ENCODE results near the gene CLK2.

CLK2 gene

GRCh38 chr1:155320252-155320651 lies 46.9 kb upstream of the CLK2 start:
- Histone ChIP-seq H3K27ac (peak overlapping the region; percentile 1), H3K4me1 (ENCODE audit: control insufficient read depth in 1 of 2, insufficient read depth in 1 of 2, low read depth in 1 of 2, low read length in 1 of 2) (peaks cover 47 to 58% of the 10 kb centered on the region in 2 experiments), H3K9me3 (no peaks in the 10 kb centered on the region), H3K27me3 (no peaks in the 10 kb centered on the region), H3K36me3 (peaks cover 16% of the 10 kb centered on the region), H3K4me3 (ENCODE audit: low read depth in 1 of 2, low read length in 1 of 2) (peak overlapping the region; percentile 62 to 65)
- TF ChIP-seq, protein P1, sequence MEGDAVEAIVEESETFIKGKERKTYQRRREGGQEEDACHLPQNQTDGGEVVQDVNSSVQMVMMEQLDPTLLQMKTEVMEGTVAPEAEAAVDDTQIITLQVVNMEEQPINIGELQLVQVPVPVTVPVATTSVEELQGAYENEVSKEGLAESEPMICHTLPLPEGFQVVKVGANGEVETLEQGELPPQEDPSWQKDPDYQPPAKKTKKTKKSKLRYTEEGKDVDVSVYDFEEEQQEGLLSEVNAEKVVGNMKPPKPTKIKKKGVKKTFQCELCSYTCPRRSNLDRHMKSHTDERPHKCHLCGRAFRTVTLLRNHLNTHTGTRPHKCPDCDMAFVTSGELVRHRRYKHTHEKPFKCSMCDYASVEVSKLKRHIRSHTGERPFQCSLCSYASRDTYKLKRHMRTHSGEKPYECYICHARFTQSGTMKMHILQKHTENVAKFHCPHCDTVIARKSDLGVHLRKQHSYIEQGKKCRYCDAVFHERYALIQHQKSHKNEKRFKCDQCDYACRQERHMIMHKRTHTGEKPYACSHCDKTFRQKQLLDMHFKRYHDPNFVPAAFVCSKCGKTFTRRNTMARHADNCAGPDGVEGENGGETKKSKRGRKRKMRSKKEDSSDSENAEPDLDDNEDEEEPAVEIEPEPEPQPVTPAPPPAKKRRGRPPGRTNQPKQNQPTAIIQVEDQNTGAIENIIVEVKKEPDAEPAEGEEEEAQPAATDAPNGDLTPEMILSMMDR (IDR thresholded peaks at IDR 0.05): no peak

- H3K27ac ChIP-seq: peak overlapping the region; percentile 27
- no peak overlapping the region for H3K4me3 ChIP-seq (ENCODE audit: low read depth in 1 of 2, low read length in 1 of 2)
- peaks cover 21% of the 10 kb centered on the region for H3K36me3 ChIP-seq
- no peaks in the 10 kb centered on the region for H3K27me3 ChIP-seq
- H3K9me3 ChIP-seq: no peaks in the 10 kb centered on the region
- peaks cover 43 to 53% of the 10 kb centered on the region in 2 experiments for H3K4me1 ChIP-seq (ENCODE audit: control insufficient read depth in 1 of 2, insufficient read depth in 1 of 2, low read depth in 1 of 2, low read length in 1 of 2)
- TF ChIP-seq, protein P1 (IDR thresholded peaks at IDR 0.05): no peak
Observed at GRCh38 chr1:155319536-155319935, 46.2 kb upstream of the CLK2 start.

- Histone ChIP-seq H3K9me3 (no peaks in the 10 kb centered on the region), H3K4me1 (ENCODE audit: control insufficient read depth in 1 of 2, insufficient read depth in 1 of 2, low read depth in 1 of 2, low read length in 1 of 2) (peaks cover 35 to 41% of the 10 kb centered on the region in 2 experiments), H3K27me3 (no peaks in the 10 kb centered on the region), H3K36me3 (peaks cover 30% of the 10 kb centered on the region), H3K4me3 (ENCODE audit: low read depth in 1 of 2, low read length in 1 of 2) (no peak overlapping the region), H3K27ac (no peak overlapping the region)
- TF ChIP-seq, protein P1 (IDR thresholded peaks at IDR 0.05): no peak
Observed at GRCh38 chr1:155318082-155318481, 44.8 kb upstream of the CLK2 start.

DNA sequence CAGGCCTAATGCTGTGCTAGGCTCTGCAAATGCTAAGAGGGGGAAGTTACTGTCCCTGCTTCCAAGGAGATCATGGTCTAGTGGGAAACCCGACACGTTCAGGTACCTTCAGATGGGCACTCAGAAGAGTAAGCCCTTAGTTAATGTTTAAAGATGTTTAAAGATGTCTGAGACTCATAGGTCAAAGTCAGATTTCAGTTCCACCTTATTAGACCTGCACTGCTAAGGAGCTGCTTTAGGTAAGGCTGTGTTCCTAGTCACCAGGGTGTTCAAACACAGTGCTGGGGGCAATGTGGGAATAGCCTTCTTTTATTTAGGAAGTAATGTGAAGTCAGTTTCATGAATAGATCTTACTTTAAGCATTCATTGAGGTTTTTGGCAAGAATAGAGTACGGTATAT lies 43.6 kb upstream of the CLK2 start:
- TF ChIP-seq, protein P1 (IDR thresholded peaks at IDR 0.05): no peak
- H3K4me3 ChIP-seq (ENCODE audit: low read depth in 1 of 2, low read length in 1 of 2): no peak overlapping the region
- H3K4me1 ChIP-seq (ENCODE audit: control insufficient read depth in 1 of 2, insufficient read depth in 1 of 2, low read depth in 1 of 2, low read length in 1 of 2): peaks cover 27 to 29% of the 10 kb centered on the region in 2 experiments
- no peaks in the 10 kb centered on the region for H3K9me3 ChIP-seq
- H3K27me3 ChIP-seq: no peaks in the 10 kb centered on the region
- peaks cover 39% of the 10 kb centered on the region for H3K36me3 ChIP-seq
- H3K27ac ChIP-seq: no peak overlapping the region

GRCh38 chr1:155313261-155313660 lies 40.0 kb upstream of the CLK2 start:
- peaks cover 35% of the 10 kb centered on the region for H3K36me3 ChIP-seq
- H3K9me3 ChIP-seq: no peaks in the 10 kb centered on the region
- TF ChIP-seq, protein P1 (IDR thresholded peaks at IDR 0.05): no peak
- no peak overlapping the region for H3K4me3 ChIP-seq (ENCODE audit: low read depth in 1 of 2, low read length in 1 of 2)
- no peak overlapping the region for H3K27ac ChIP-seq
- peaks cover 14 to 16% of the 10 kb centered on the region in 2 experiments for H3K4me1 ChIP-seq (ENCODE audit: control insufficient read depth in 1 of 2, insufficient read depth in 1 of 2, low read depth in 1 of 2, low read length in 1 of 2)
- H3K27me3 ChIP-seq: no peaks in the 10 kb centered on the region

Data from neutrophil (primary cell).